Subcutaneous adipose tissue (tissue), 4 donors: ENCODE data around the gene PAQR8. TPM values are rescaled to one million over a fixed set of nuclear protein-coding genes. Genes with fewer than 3 reads are reported as not detected.

Experiments
- CTCF ChIP-seq: fragments of 450-650 bp; IDR thresholded peaks from one replicate; pipeline ENCODE4 v1.5.1; 2016; ENCODE audit warnings: low read depth, mild to moderate bottlenecking, control low read depth, antibody characterized with exemption, moderate library complexity
- total RNA-seq, 4 donors: library from RNA; depleted of rRNA; stranded (reverse); fragments of >200 nt; gene quantifications; one replicate each; pipeline ENCODE4 v1.1.0, GENCODE V29; 2016

PAQR8 gene
- total RNA-seq, 4 donors from 2014 or later, result 2.8 to 9.9 (median 4.3) TPM

DNA sequence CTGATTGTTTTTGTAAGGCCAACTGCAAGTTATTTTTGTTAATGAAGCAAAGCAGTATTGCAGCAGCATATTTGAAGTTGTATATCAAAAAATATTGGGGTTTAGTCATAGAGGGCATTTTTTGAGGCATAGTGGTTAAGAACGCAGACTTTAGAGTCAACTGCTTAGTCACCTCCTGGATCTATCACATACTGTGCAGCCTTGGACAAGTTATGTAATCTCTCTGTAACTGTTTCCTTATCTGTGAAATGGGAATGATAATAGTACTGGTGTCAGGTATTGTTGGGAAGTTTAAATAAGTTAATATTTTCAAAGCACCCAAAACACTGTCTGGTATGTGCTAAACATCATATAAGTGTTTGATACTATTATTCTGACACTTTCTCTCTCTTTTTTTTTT is 31.0 kb downstream of the PAQR8 start:
- no peak for TF ChIP-seq CTCF

GRCh38 chr6:52393780-52394179 is 31.8 kb downstream of the PAQR8 start:
- no peak for TF ChIP-seq CTCF

GRCh38 chr6:52394251-52394666 is 32.3 kb downstream of the PAQR8 start:
- no peak for TF ChIP-seq CTCF

- no peak for TF ChIP-seq CTCF
Measured at GRCh38 chr6:52395969-52396368, 34.0 kb downstream of the PAQR8 start.

- no peak for TF ChIP-seq CTCF
Measured at GRCh38 chr6:52399511-52400312, 37.8 kb downstream of the PAQR8 start.

- no peak for TF ChIP-seq CTCF
Measured at GRCh38 chr6:52400313-52401041, 38.5 kb downstream of the PAQR8 start.

DNA sequence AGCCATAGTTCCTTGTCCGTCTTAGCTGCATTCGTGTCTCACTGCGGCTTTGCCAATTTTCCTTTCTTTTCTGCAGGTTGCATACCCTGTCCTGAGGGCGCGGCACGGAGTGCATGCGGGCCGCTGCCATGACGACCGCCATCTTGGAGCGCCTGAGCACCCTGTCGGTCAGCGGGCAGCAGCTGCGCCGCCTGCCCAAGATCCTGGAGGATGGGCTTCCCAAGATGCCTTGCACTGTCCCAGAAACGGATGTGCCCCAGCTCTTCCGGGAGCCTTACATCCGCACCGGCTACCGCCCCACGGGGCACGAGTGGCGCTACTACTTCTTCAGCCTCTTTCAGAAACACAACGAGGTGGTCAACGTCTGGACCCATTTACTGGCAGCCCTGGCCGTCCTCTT is 41.1 kb downstream of the PAQR8 start:
- no peak for TF ChIP-seq CTCF
